ENCODE results near the gene CD2BP2. TPM values are rescaled to one million over a fixed set of nuclear protein-coding genes. Genes with fewer than 3 reads are reported as not detected.
A peak's percentile ranks its signal among the peaks of the same experiment; 100 is the strongest.

CD2BP2 gene
- total and polyA plus RNA-seq, 9 of the 15 experiments (the other 6 are each of a cell fraction or from before 2014, with no cell fraction given): 3.9 to 51.1 (median 32.8) TPM

- TF ChIP-seq ZBTB49 (CRISPR knock-in tag; IDR thresholded peaks at IDR 0.05; ENCODE audit: borderline replicate concordance): peak; percentile 79; the same call in 1 of the 2 replicates
- TF ChIP-seq HNRNPLL (IDR thresholded peaks at IDR 0.05; ENCODE audit: low read depth, low read length, poor library complexity, severe bottlenecking): no peak
- peak; percentile 70 for TF ChIP-seq POLR2G (IDR thresholded peaks at IDR 0.05; ENCODE audit: low read depth, low read length)
- peak; percentile 59 for TF ChIP-seq GABPB1 (CRISPR knock-in tag; IDR thresholded peaks at IDR 0.05)
- 0 out of 2 replicates have a peak, but pooled peaks have one; percentile 45 for TF ChIP-seq ZBTB26 (CRISPR knock-in tag; IDR thresholded peaks at IDR 0.05)
- TF ChIP-seq, protein P1, sequence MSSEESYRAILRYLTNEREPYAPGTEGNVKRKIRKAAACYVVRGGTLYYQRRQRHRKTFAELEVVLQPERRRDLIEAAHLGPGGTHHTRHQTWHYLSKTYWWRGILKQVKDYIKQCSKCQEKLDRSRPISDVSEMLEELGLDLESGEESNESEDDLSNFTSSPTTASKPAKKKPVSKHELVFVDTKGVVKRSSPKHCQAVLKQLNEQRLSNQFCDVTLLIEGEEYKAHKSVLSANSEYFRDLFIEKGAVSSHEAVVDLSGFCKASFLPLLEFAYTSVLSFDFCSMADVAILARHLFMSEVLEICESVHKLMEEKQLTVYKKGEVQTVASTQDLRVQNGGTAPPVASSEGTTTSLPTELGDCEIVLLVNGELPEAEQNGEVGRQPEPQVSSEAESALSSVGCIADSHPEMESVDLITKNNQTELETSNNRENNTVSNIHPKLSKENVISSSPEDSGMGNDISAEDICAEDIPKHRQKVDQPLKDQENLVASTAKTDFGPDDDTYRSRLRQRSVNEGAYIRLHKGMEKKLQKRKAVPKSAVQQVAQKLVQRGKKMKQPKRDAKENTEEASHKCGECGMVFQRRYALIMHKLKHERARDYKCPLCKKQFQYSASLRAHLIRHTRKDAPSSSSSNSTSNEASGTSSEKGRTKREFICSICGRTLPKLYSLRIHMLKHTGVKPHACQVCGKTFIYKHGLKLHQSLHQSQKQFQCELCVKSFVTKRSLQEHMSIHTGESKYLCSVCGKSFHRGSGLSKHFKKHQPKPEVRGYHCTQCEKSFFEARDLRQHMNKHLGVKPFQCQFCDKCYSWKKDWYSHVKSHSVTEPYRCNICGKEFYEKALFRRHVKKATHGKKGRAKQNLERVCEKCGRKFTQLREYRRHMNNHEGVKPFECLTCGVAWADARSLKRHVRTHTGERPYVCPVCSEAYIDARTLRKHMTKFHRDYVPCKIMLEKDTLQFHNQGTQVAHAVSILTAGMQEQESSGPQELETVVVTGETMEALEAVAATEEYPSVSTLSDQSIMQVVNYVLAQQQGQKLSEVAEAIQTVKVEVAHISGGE (CRISPR knock-in tag; IDR thresholded peaks at IDR 0.05): peak in 1 of 3 experiments; percentile 46; a peak in 1 of 6 replicates
- TF ChIP-seq, protein P2, sequence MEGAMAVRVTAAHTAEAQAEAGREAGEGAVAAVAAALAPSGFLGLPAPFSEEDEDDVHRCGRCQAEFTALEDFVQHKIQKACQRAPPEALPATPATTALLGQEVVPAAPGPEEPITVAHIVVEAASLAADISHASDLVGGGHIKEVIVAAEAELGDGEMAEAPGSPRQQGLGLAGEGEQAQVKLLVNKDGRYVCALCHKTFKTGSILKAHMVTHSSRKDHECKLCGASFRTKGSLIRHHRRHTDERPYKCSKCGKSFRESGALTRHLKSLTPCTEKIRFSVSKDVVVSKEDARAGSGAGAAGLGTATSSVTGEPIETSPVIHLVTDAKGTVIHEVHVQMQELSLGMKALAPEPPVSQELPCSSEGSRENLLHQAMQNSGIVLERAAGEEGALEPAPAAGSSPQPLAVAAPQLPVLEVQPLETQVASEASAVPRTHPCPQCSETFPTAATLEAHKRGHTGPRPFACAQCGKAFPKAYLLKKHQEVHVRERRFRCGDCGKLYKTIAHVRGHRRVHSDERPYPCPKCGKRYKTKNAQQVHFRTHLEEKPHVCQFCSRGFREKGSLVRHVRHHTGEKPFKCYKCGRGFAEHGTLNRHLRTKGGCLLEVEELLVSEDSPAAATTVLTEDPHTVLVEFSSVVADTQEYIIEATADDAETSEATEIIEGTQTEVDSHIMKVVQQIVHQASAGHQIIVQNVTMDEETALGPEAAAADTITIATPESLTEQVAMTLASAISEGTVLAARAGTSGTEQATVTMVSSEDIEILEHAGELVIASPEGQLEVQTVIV (CRISPR knock-in tag; IDR thresholded peaks at IDR 0.05; ENCODE audit: borderline replicate concordance): no peak
- TF ChIP-seq MTA3 (IDR thresholded peaks at IDR 0.05; ENCODE audit: borderline replicate concordance): peak; percentile 73
- TF ChIP-seq RBM34 (IDR thresholded peaks at IDR 0.05; ENCODE audit: borderline replicate concordance, insufficient read depth, low read length): no peak
- TF ChIP-seq SMARCA4 (IDR thresholded peaks at IDR 0.05): no peak
- 0 out of 3 replicates have a peak, but pooled peaks of 1 of the 2 experiments have one; percentile 26 for TF ChIP-seq CBX3 (IDR thresholded peaks at IDR 0.05; ENCODE audit: borderline replicate concordance in 1 of 2, low read length in 2 of 2)
- TF ChIP-seq TAF7 (tag; IDR thresholded peaks at IDR 0.05): peak; percentile 66
- TF ChIP-seq KDM2B (CRISPR knock-in tag; IDR thresholded peaks at IDR 0.05): 0 out of 2 replicates have a peak, but pooled peaks have one; percentile 81
- peak; percentile 59 for TF ChIP-seq PHF20 (IDR thresholded peaks at IDR 0.05; ENCODE audit: partially characterized antibody)
- no peak for TF ChIP-seq CC2D1A (IDR thresholded peaks at IDR 0.05)
- 0 out of 2 replicates have a peak, but pooled peaks have one; percentile 8 for TF ChIP-seq SOX6 (IDR thresholded peaks at IDR 0.05)
Measured at GRCh38 chr16:30378236-30379157, 23.4 kb upstream of the CD2BP2 start (continued).
